H1 (cell line): ENCODE measurements around the gene CCDC71.

Source experiments
- CHD2 ChIP-seq: IDR thresholded peaks from 2 replicates; pipeline ENCODE4 v1.6.1; 2012; ENCODE audit warnings: low read length, improper control_type of control experiment
- EZH2 ChIP-seq: fragments of 200-600 bp; sonication (generic); IDR thresholded peaks from 2 replicates; pipeline ENCODE4 v1.7.1; 2012; ENCODE audit warnings: low read depth, mild to moderate bottlenecking, moderate library complexity, low read length, inconsistent platforms; ENCODE audit not compliant: severe bottlenecking
- POLR2AphosphoS5 ChIP-seq: IDR thresholded peaks from 2 replicates; pipeline ENCODE4 v1.6.1; 2011; ENCODE audit warnings: low read depth, low read length
- TF ChIP-seq, protein P1 (sequence below), 3 experiments: IDR thresholded peaks; 1 replicate in 2 of 3; 2 replicates in 1 of 3; pipeline versions ENCODE4 v1.5.1 to v1.6.1; 2011; ENCODE audit warnings: low read length in 3 of 3, mild to moderate bottlenecking in 3 of 3, inconsistent platforms in 2 of 3, low read depth in 1 of 3, moderate library complexity in 1 of 3; ENCODE audit not compliant: insufficient read depth in 1 of 3; ENCODE audit errors: control extremely low read depth in 1 of 3
- TF ChIP-seq, protein P2 (sequence below): IDR thresholded peaks from 2 replicates; pipeline ENCODE4 v1.6.1; 2012; ENCODE audit warnings: inconsistent platforms

DNA sequence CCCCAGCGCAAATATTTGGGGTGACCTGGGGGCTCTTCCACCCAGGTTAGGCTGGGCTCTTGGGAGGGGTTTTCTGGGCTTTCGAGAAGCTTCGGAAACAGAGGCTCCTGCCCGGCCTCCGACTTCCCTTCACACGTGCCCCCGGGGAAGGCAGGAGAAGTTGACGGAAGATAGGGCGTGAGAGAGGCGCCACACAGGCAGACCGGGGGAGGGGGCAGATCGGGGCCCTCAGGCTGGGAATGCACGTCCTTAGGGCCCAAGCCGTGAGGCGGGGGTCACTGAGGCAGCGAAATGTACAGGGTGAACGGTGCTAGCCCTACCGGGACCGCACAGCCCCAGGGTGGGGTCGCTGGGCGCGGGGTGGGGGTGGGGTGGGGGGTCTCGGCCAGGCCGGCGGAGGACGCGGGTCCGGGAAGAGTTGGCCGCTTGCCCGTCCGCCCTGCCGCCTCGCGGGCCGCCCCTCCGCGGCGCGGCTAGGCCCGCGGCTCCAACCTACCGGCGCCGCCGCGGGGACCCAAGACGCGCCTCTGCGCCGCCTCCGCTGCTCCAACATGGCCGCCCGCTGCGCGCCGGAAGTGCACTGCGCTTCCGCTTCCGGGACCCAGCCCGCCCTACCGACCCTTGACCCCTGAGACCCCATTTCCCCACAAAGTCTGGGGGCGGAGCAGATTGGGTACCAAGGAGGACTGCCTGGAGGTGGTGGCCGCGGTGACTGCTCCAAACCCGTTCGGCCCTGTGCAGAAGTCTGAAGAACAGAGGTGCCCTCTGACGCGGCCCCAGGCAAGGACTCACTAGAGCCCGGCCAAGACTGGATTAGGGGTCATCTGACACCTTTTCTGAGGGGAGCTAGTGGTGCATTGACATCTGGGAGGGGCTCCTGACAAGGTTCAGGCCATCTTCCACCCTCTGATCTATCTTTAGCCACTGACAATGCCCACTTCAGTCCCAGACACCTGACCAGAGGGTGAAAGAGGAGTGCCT, at the start of gene CCDC71:
- TF ChIP-seq, protein P1, sequence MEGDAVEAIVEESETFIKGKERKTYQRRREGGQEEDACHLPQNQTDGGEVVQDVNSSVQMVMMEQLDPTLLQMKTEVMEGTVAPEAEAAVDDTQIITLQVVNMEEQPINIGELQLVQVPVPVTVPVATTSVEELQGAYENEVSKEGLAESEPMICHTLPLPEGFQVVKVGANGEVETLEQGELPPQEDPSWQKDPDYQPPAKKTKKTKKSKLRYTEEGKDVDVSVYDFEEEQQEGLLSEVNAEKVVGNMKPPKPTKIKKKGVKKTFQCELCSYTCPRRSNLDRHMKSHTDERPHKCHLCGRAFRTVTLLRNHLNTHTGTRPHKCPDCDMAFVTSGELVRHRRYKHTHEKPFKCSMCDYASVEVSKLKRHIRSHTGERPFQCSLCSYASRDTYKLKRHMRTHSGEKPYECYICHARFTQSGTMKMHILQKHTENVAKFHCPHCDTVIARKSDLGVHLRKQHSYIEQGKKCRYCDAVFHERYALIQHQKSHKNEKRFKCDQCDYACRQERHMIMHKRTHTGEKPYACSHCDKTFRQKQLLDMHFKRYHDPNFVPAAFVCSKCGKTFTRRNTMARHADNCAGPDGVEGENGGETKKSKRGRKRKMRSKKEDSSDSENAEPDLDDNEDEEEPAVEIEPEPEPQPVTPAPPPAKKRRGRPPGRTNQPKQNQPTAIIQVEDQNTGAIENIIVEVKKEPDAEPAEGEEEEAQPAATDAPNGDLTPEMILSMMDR (IDR thresholded peaks at IDR 0.05; ENCODE audit: control extremely low read depth in 1 of 3, insufficient read depth in 1 of 3, low read depth in 1 of 3, low read length in 3 of 3): no peak
- TF ChIP-seq, protein P2, sequence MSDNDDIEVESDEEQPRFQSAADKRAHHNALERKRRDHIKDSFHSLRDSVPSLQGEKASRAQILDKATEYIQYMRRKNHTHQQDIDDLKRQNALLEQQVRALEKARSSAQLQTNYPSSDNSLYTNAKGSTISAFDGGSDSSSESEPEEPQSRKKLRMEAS: peak; percentile 62
- TF ChIP-seq POLR2AphosphoS5 (no peak; the same call in 1 of the 2 replicates), EZH2 (no peak), CHD2 (0 out of 2 replicates have a peak, but pooled peaks have one; percentile 10)
